ENCODE data around the gene INTS11.

INTS11 gene

GRCh38 chr1:1357871-1358432, 33.5 kb upstream of the INTS11 start:
- DNase-seq (ENCODE audit: low spot score): no peak
- in situ Hi-C loops (cut with MboI; ENCODE audit: low pct_unique_long_range_greater_than_20kb, low sequenced_read_pairs, unreplicated experiment): no loop called here
- TF ChIP-seq, protein P1, sequence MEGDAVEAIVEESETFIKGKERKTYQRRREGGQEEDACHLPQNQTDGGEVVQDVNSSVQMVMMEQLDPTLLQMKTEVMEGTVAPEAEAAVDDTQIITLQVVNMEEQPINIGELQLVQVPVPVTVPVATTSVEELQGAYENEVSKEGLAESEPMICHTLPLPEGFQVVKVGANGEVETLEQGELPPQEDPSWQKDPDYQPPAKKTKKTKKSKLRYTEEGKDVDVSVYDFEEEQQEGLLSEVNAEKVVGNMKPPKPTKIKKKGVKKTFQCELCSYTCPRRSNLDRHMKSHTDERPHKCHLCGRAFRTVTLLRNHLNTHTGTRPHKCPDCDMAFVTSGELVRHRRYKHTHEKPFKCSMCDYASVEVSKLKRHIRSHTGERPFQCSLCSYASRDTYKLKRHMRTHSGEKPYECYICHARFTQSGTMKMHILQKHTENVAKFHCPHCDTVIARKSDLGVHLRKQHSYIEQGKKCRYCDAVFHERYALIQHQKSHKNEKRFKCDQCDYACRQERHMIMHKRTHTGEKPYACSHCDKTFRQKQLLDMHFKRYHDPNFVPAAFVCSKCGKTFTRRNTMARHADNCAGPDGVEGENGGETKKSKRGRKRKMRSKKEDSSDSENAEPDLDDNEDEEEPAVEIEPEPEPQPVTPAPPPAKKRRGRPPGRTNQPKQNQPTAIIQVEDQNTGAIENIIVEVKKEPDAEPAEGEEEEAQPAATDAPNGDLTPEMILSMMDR (IDR thresholded peaks at IDR 0.05; ENCODE audit: extremely low read depth, insufficient read depth, missing control alignments): no peak

- in situ Hi-C loops (cut with MboI; ENCODE audit: low pct_unique_long_range_greater_than_20kb, low sequenced_read_pairs, unreplicated experiment): no loop called here
- TF ChIP-seq, protein P1 (IDR thresholded peaks at IDR 0.05; ENCODE audit: extremely low read depth, insufficient read depth, missing control alignments): no peak
- no peak for DNase-seq (ENCODE audit: low spot score)
Measured at GRCh38 chr1:1356796-1357401, 32.4 kb upstream of the INTS11 start.

DNA sequence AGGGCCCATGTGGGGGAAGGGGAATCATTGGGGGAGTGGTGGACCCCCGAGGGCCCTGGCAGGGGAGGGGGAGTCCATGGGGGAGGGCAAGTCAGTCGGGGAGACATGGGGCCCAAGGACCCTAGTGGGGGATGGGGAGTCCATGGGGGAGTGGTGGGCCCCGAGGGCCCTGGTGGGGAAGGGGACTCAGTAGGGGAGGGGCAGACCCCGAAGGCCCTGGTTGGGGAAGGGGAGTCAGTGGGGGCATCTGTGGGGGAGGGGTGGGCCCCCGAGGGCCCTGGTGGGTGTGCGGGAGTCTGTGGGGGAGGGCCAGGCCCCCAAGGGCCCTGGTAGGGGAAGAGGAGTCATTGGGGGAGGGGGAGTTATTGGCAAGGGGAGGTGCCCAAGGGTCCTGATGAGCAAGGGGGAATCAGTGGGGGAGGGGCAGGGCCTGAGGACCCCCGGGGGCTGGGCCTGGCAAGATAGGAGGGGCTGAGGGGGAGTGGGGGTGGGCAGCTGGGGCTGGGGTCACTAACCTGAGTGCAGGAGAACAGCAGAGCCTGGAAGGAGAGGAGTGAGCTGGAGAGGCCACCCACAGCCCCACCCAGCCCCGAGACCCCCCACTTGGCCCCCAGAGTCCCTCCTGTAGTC, 31.8 kb upstream of the INTS11 start:
- TF ChIP-seq, protein P1 (IDR thresholded peaks at IDR 0.05; ENCODE audit: extremely low read depth, insufficient read depth, missing control alignments): no peak
- no peak for DNase-seq (ENCODE audit: low spot score)
- in situ Hi-C loops (cut with MboI; ENCODE audit: low pct_unique_long_range_greater_than_20kb, low sequenced_read_pairs, unreplicated experiment): no loop called here

DNA sequence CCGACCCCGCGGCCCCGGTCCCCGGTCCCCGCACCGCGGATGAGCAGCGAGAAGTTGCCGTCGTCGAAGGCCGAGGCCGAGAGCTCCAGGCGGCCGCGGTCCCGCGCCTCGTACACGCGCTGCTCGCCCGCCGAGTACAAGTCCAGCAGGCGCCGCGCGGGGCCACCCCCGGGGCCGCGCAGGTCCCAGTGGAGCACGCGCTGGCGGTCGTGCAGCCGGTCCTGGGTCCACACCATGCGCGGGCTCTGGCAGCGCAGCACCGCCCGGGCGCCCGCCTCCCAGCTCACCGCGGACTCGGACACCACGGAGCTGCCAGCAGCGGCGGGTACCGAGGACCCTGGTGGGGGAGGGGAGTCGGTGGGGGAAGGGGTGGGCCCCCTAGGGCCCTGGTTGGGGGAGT, 31.0 kb upstream of the INTS11 start:
- TF ChIP-seq, protein P1 (IDR thresholded peaks at IDR 0.05; ENCODE audit: extremely low read depth, insufficient read depth, missing control alignments): no peak
- in situ Hi-C loops (cut with MboI; ENCODE audit: low pct_unique_long_range_greater_than_20kb, low sequenced_read_pairs, unreplicated experiment): no loop called here
- no peak for DNase-seq (ENCODE audit: low spot score)

GRCh38 chr1:1354271-1355247, 30.1 kb upstream of the INTS11 start:
- TF ChIP-seq, protein P1 (IDR thresholded peaks at IDR 0.05; ENCODE audit: extremely low read depth, insufficient read depth, missing control alignments): no peak
- in situ Hi-C loops (cut with MboI; ENCODE audit: low pct_unique_long_range_greater_than_20kb, low sequenced_read_pairs, unreplicated experiment): no loop called here
- DNase-seq (ENCODE audit: low spot score): no peak

All from GM13977 (cell line).